Neuronal stem cell (in vitro differentiated cells): Measurements from ENCODE around the gene MED13L.

ENCODE experiments used
- DNase-seq: peaks from one replicate; pipeline ENCODE4 v3.0.0-alpha.2; 2013; ENCODE audit warnings: low spot score
- H2AFZ ChIP-seq: one replicate; pipeline ENCODE4 v1.6.1; 2013; ENCODE audit warnings: mild to moderate bottlenecking, low read length, inconsistent platforms
- H2AK5ac ChIP-seq: 2 replicates; pipeline ENCODE4 v1.6.1; 2013; ENCODE audit warnings: low read depth, mild to moderate bottlenecking, inconsistent platforms, low read length, moderate library complexity, mixed read lengths
- H2BK120ac ChIP-seq: 2 replicates; pipeline ENCODE4 v1.6.1; 2013; ENCODE audit warnings: low read depth, mild to moderate bottlenecking, inconsistent platforms, low read length, moderate library complexity, mixed read lengths
- H2BK12ac ChIP-seq: one replicate; pipeline ENCODE4 v1.6.1; 2013; ENCODE audit warnings: low read length, inconsistent platforms
- H2BK15ac ChIP-seq: 2 replicates; pipeline ENCODE4 v1.6.1; 2013; ENCODE audit warnings: mild to moderate bottlenecking, low read length, inconsistent platforms, mixed read lengths
- H2BK5ac ChIP-seq: one replicate; pipeline ENCODE4 v1.6.1; 2013; ENCODE audit warnings: inconsistent platforms, mild to moderate bottlenecking, low read length, moderate library complexity
- H3K14ac ChIP-seq: one replicate; pipeline ENCODE4 v1.6.1; 2013; ENCODE audit warnings: low read length, inconsistent platforms
- H3K18ac ChIP-seq: 2 replicates; pipeline ENCODE4 v1.6.1; 2013; ENCODE audit warnings: low read length, inconsistent platforms
- H3K23ac ChIP-seq: 2 replicates; pipeline ENCODE4 v1.6.1; 2013; ENCODE audit warnings: low read depth, mild to moderate bottlenecking, mixed read lengths, low read length, inconsistent platforms; ENCODE audit not compliant: poor library complexity
- H3K27ac ChIP-seq: replicated peaks from 3 replicates; pipeline ENCODE4 v1.5.1; 2013; ENCODE audit warnings: low read length, inconsistent platforms
- H3K27me3 ChIP-seq, 3 experiments: 2 replicates each; pipeline ENCODE4 v1.6.1; 2013; ENCODE audit warnings: low read length in 3 of 3, mild to moderate bottlenecking in 2 of 3, inconsistent platforms in 1 of 3, low read depth in 1 of 3, mixed read lengths in 1 of 3, moderate library complexity in 1 of 3; ENCODE audit not compliant: control insufficient read depth in 3 of 3, insufficient read depth in 3 of 3
- H3K36me3 ChIP-seq, 2 donors: replicated peaks in 1 of 2; 2 replicates each; pipeline ENCODE4 v1.6.1; 2013; ENCODE audit warnings: low read length in 2 of 2; ENCODE audit not compliant: control insufficient read depth in 2 of 2, insufficient read depth in 2 of 2
- H3K4ac ChIP-seq: 2 replicates; pipeline ENCODE4 v1.6.1; 2013; ENCODE audit warnings: inconsistent platforms, mild to moderate bottlenecking, low read length, moderate library complexity
- H3K4me1 ChIP-seq, 2 donors: 1 replicate in 1 of 2; 2 replicates in 1 of 2; pipeline ENCODE4 v1.6.1; 2013; ENCODE audit warnings: low read length in 2 of 2, low read depth in 1 of 2; ENCODE audit not compliant: control insufficient read depth in 2 of 2, insufficient read depth in 1 of 2
- H3K4me2 ChIP-seq: one replicate; pipeline ENCODE4 v1.6.1; 2013; ENCODE audit warnings: mild to moderate bottlenecking, low read length, inconsistent platforms; ENCODE audit not compliant: insufficient read depth, poor library complexity, severe bottlenecking
- H3K4me3 ChIP-seq, 2 donors: 2 replicates each; pipeline ENCODE4 v1.5.1; 2013; ENCODE audit warnings: low read length in 2 of 2, mild to moderate bottlenecking in 2 of 2, inconsistent platforms in 1 of 2, moderate library complexity in 1 of 2
- H3K79me1 ChIP-seq: one replicate; pipeline ENCODE4 v1.6.1; 2013; ENCODE audit warnings: low read depth, mild to moderate bottlenecking, inconsistent platforms, low read length, moderate library complexity
- H3K9ac ChIP-seq: one replicate; pipeline ENCODE4 v1.6.1; 2013; ENCODE audit warnings: mild to moderate bottlenecking, low read depth, low read length, inconsistent platforms; ENCODE audit not compliant: poor library complexity
- H3K9me3 ChIP-seq, 2 donors: replicated peaks in 1 of 2; 2 replicates each; pipeline versions ENCODE3 to v1.6.1; 2013; ENCODE audit warnings: low read length in 2 of 2, mild to moderate bottlenecking in 2 of 2, inconsistent platforms in 1 of 2, low read depth in 1 of 2, mixed read lengths in 1 of 2, moderate library complexity in 1 of 2; ENCODE audit not compliant: control insufficient read depth in 2 of 2, insufficient read depth in 1 of 2
- H4K8ac ChIP-seq: one replicate; pipeline ENCODE4 v1.6.1; 2013; ENCODE audit warnings: low read depth, mild to moderate bottlenecking, inconsistent platforms, low read length, moderate library complexity
- H4K91ac ChIP-seq: one replicate; pipeline ENCODE4 v1.6.1; 2013; ENCODE audit warnings: low read length, low read depth, mild to moderate bottlenecking, inconsistent platforms; ENCODE audit not compliant: poor library complexity
- WGBS, 2 donors: extraction: QIAGEN DNeasy Blood & Tissue Kit; methylation state at CpG; one replicate each; pipeline ENCODE4 v1.1.7; 2013; ENCODE audit warnings: missing lambda C conversion rate in 2 of 2, mixed read lengths in 1 of 2; ENCODE audit not compliant: insufficient read length in 2 of 2, insufficient replicate concordance in 1 of 2; ENCODE audit errors: extremely low coverage in 2 of 2; 5-methylcytosine and 5-hydroxymethylcytosine counted together

Gene MED13L

GRCh38 chr12:116055895-116056607, 221.4 kb downstream of the MED13L start:
- no peaks in the 10 kb centered on the region for H3K9me3 ChIP-seq
- no CpG with 5 or more reads among the region's 3 CpGs for WGBS, 2 donors
- H3K4me3 ChIP-seq, result no peak overlapping the region
- H3K79me1 ChIP-seq, result peaks cover 4% of the 10 kb centered on the region
- H4K91ac ChIP-seq, result no peak overlapping the region
- H3K14ac ChIP-seq, result no peak overlapping the region
- no peaks in the 10 kb centered on the region for H3K27me3 ChIP-seq
- DNase-seq, result no peak
- no peak overlapping the region for H2AK5ac ChIP-seq
- no peak overlapping the region for H3K18ac ChIP-seq
- H3K4me1 ChIP-seq, result peaks cover 0 to 15% of the 10 kb centered on the region in 2 donors
- no peak overlapping the region for H4K8ac ChIP-seq
- no peak overlapping the region for H3K23ac ChIP-seq
- no peak overlapping the region for H3K4me2 ChIP-seq
- no peak overlapping the region for H3K4ac ChIP-seq
- no peak overlapping the region for H2BK12ac ChIP-seq
- no peak overlapping the region for H2BK5ac ChIP-seq
- H3K9ac ChIP-seq, result no peak overlapping the region
- H2BK15ac ChIP-seq, result no peak overlapping the region
- no peak overlapping the region for H2BK120ac ChIP-seq
- H3K36me3 ChIP-seq, result no peaks in the 10 kb centered on the region
- no peak overlapping the region for H3K27ac ChIP-seq
- no peak overlapping the region for H2AFZ ChIP-seq

- no peak overlapping the region for H3K4me3 ChIP-seq
- H2BK120ac ChIP-seq, result no peak overlapping the region
- no peak overlapping the region for H3K4ac ChIP-seq
- no peak overlapping the region for H3K14ac ChIP-seq
- H2BK5ac ChIP-seq, result no peak overlapping the region
- no peak overlapping the region for H2BK15ac ChIP-seq
- no peak for DNase-seq
- H3K18ac ChIP-seq, result no peak overlapping the region
- H3K4me2 ChIP-seq, result no peak overlapping the region
- no peak overlapping the region for H2AK5ac ChIP-seq
- no peaks in the 10 kb centered on the region for H3K36me3 ChIP-seq
- H4K8ac ChIP-seq, result no peak overlapping the region
- peaks cover 0 to 15% of the 10 kb centered on the region in 2 donors for H3K4me1 ChIP-seq
- H3K27me3 ChIP-seq, result no peaks in the 10 kb centered on the region
- no peak overlapping the region for H3K9ac ChIP-seq
- H3K27ac ChIP-seq, result no peak overlapping the region
- H3K9me3 ChIP-seq, result no peaks in the 10 kb centered on the region
- H3K79me1 ChIP-seq, result peaks cover 4% of the 10 kb centered on the region
- no peak overlapping the region for H2BK12ac ChIP-seq
- no CpG with 5 or more reads among the region's 2 CpGs for WGBS, 2 donors
- H4K91ac ChIP-seq, result no peak overlapping the region
- no peak overlapping the region for H2AFZ ChIP-seq
- H3K23ac ChIP-seq, result no peak overlapping the region
These were observed 223.2 kb downstream of the MED13L start for GRCh38 chr12:116054280-116054679.

GRCh38 chr12:116053479-116054200, 223.9 kb downstream of the MED13L start:
- Histone ChIP-seq H2BK15ac (no peak overlapping the region), H2BK5ac (no peak overlapping the region), H3K27me3 (no peaks in the 10 kb centered on the region), H3K4me3 (no peak overlapping the region), H3K4ac (no peak overlapping the region), H3K79me1 (peaks cover 2% of the 10 kb centered on the region), H3K27ac (no peak overlapping the region), H3K9ac (no peak overlapping the region), H3K23ac (no peak overlapping the region), H3K14ac (no peak overlapping the region), H3K4me1 (peaks cover 0 to 21% of the 10 kb centered on the region in 2 donors), H3K18ac (no peak overlapping the region), H3K9me3 (no peaks in the 10 kb centered on the region), H2BK12ac (no peak overlapping the region), H4K8ac (no peak overlapping the region), H3K4me2 (no peak overlapping the region), H4K91ac (no peak overlapping the region), H2BK120ac (no peak overlapping the region), H2AK5ac (no peak overlapping the region), H3K36me3 (no peaks in the 10 kb centered on the region), H2AFZ (no peak overlapping the region)
- DNase-seq, result no peak
- no CpG with 5 or more reads among the region's 3 CpGs for WGBS, 2 donors

- Histone ChIP-seq H2BK15ac (no peak overlapping the region), H3K4me1 (peaks cover 0 to 24% of the 10 kb centered on the region in 2 donors), H3K14ac (no peak overlapping the region), H2BK5ac (no peak overlapping the region), H2BK120ac (no peak overlapping the region), H4K91ac (no peak overlapping the region), H3K18ac (no peak overlapping the region), H3K4me2 (no peak overlapping the region), H2AFZ (no peak overlapping the region), H2BK12ac (no peak overlapping the region), H4K8ac (no peak overlapping the region), H3K79me1 (no peaks in the 10 kb centered on the region), H3K4ac (no peak overlapping the region), H3K36me3 (no peaks in the 10 kb centered on the region), H3K23ac (no peak overlapping the region), H3K9ac (no peak overlapping the region), H3K4me3 (no peak overlapping the region), H2AK5ac (no peak overlapping the region), H3K27me3 (no peaks in the 10 kb centered on the region), H3K27ac (no peak overlapping the region), H3K9me3 (no peaks in the 10 kb centered on the region)
- WGBS, 2 donors, result no CpG with 5 or more reads among the region's 5 CpGs
- DNase-seq, result no peak
These were observed 227.2 kb downstream of the MED13L start for GRCh38 chr12:116050275-116050674.
